GM18499 (cell line): ENCODE results near the gene ABHD18.
"Not testable (repeated sequence)": the region's sequence is repeated elsewhere in the genome, so short reads cannot be mapped to it uniquely, and the experiment has no call there.

ENCODE experiments used
- ATAC-seq: cut with Tn5 transposase; IDR thresholded peaks from one replicate; pipeline ENCODE4 v1.9.1; 2021; ENCODE audit warnings: moderate number of reproducible peaks; ENCODE audit not compliant: insufficient read depth, unreplicated experiment

Gene ABHD18

GRCh38 chr4:127965062-127965802, at the start of gene ABHD18, which contains the start of gene MFSD8:
ABHD18 (plus strand) TSS chr4:127965406; CDS start chr4:127982956, 17,550 bp downstream.
MFSD8 (minus strand) TSS chr4:127965173; CDS start chr4:127965133, 40 bp downstream.
- peak; percentile 94 for ATAC-seq

- ATAC-seq: no peak
Measured at GRCh38 chr4:127916512-127916911, 48.7 kb upstream of the ABHD18 start.

- ATAC-seq: no peak
Measured at GRCh38 chr4:127917151-127917550, 48.1 kb upstream of the ABHD18 start.

- ATAC-seq: no peak
Measured at GRCh38 chr4:127920521-127920920, 44.7 kb upstream of the ABHD18 start.

GRCh38 chr4:127922226-127922625, 43.0 kb upstream of the ABHD18 start:
- ATAC-seq: no peak

GRCh38 chr4:127925720-127926119, 39.5 kb upstream of the ABHD18 start:
- ATAC-seq: not testable (repeated sequence)

- no peak for ATAC-seq
Measured at GRCh38 chr4:127930175-127930574, 35.0 kb upstream of the ABHD18 start.

- not testable (repeated sequence) for ATAC-seq
Measured at GRCh38 chr4:127931836-127932235, 33.4 kb upstream of the ABHD18 start.

GRCh38 chr4:127936974-127937373, 28.2 kb upstream of the ABHD18 start:
- no peak for ATAC-seq

GRCh38 chr4:127957105-127957504, 8.1 kb upstream of the ABHD18 start:
- no peak for ATAC-seq

GRCh38 chr4:127959794-127960193, 5.4 kb upstream of the ABHD18 start:
- no peak for ATAC-seq

GRCh38 chr4:127963633-127964398, 1.4 kb upstream of the ABHD18 start:
- ATAC-seq: not testable (repeated sequence)

- peak; percentile 6 for ATAC-seq
Measured at GRCh38 chr4:127964426-127965061, 662 bp upstream of the ABHD18 start.

- ATAC-seq: peak; percentile 28
Measured at GRCh38 chr4:127965803-127966175, 583 bp downstream of the ABHD18 start.

- ATAC-seq: no peak
Measured at GRCh38 chr4:127967141-127967775, 2.1 kb downstream of the ABHD18 start.

GRCh38 chr4:127968586-127968985, 3.4 kb downstream of the ABHD18 start:
- no peak for ATAC-seq

- not testable (repeated sequence) for ATAC-seq
Measured at GRCh38 chr4:127970925-127971324, 5.7 kb downstream of the ABHD18 start.

- ATAC-seq: no peak
Measured at GRCh38 chr4:127975121-127975770, 10.0 kb downstream of the ABHD18 start.

GRCh38 chr4:127978930-127979329, 13.7 kb downstream of the ABHD18 start:
- ATAC-seq: no peak

- ATAC-seq: no peak
Measured at GRCh38 chr4:127982445-127982844, 17.2 kb downstream of the ABHD18 start.
